Stimulated activated CD8-positive, alpha-beta memory T cell treated with anti-CD3 and anti-CD28 coated beads, Interleukin-4, amount 100 ng/mL, for 24 hours (primary cell): ENCODE measurements around the gene ADAMTS12.

Experiments used
- DNase-seq: peaks from one replicate; pipeline ENCODE4 v3.0.0-alpha.2; 2020; ENCODE audit warnings: low read depth

The ADAMTS12 gene

DNA sequence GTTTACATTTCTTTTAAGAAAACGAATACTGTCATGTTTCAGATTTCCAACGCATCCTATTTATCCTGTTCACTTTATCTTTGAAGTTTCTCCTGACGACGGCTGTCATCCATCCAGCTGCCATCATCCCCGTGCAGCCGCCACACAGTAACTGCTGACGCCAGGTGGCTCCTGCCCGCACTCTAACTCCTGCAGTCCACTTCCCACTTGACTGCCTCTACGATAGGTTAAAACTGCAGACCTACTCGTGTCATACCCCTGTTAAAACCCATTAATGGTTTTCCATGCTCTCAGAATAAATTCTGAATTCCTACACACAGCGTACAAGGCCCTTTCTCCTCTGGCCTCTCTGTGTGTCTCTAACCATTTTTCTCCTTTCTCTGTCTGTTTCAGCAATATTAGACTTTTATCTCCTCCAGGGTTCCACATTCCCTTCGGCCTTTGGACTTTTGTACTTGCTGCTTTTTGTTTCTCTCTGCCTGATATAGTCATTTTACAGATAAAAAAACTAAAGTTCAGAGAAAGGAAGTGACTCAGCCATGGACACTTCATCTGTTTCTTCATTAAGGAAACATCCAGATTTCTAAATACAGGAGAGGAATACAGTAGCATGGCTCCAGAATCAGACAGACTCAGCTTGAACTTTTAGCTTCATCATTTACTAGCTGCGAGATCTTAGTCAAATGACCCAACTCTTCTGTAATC is 84.9 kb downstream of the ADAMTS12 start:
- no peak for DNase-seq

DNA sequence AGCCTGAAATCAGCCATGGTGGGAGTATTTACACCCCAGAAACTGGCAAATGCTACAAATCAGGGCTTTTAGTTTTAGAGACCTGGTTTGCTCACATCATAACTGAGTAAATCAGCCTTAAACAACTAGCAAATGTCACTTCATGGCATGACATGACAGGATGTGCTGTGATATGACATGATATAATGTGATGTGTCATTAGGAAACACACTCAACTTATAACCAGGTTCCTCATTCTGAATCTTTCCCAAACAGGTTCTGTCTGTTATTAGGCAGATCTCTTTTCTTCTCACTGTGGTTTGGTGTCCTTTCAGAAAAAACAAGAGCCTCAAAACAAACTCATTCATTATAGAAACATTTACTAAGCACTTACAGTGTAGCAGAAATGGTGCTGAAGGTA is 90.5 kb downstream of the ADAMTS12 start:
- DNase-seq: no peak

DNA sequence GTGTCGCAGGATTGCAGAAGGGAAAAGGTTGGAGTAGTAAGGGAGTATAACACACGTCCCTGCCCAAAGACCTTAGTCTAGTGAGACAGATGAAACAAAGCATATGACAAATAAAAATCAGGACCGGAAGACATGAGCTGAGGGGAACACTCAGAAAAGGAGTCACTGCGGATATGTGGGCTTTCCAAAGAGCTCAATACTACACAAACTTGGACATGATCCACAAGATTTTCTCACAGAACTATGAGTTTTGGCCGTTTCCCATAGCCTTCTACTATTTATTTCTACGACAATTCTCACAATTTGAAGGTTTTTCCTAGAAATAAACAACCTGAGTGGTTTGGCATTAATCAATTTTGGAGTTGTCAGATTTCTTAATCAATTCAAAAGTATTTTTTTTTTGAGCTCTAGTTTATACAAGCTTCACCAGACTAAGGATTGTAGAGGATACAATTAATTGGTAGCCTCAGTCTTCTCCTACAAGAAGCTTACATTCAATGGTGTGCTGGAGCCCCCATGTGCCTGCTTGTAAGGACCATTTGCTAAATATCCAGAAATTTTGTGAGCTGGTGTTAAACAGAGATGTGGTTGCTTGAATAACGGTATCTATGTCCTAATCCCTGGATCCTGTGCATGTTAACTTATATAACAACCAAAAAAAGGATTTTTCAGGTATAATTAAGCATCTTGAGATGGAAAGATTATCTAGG is 91.4 kb downstream of the ADAMTS12 start:
- DNase-seq: no peak

DNA sequence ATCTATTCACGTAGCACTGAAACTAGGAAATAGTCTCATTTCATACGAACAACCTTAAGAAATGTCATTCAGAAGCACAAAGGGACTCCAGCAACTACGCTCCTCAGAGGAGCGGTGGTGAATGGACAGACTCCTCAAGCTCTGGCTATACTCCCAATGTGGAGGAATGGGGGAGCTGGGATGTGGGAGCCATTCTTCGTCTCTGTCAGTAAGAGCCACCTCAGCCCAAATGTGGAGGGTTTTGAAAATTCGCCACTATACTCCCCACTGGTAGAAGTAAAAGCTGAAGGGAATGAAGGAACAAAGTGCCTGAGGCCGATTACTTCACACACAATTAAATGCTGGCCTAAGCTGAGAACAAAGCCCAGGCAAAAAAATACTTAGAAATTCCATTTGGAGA is 96.3 kb downstream of the ADAMTS12 start:
- DNase-seq: no peak

DNA sequence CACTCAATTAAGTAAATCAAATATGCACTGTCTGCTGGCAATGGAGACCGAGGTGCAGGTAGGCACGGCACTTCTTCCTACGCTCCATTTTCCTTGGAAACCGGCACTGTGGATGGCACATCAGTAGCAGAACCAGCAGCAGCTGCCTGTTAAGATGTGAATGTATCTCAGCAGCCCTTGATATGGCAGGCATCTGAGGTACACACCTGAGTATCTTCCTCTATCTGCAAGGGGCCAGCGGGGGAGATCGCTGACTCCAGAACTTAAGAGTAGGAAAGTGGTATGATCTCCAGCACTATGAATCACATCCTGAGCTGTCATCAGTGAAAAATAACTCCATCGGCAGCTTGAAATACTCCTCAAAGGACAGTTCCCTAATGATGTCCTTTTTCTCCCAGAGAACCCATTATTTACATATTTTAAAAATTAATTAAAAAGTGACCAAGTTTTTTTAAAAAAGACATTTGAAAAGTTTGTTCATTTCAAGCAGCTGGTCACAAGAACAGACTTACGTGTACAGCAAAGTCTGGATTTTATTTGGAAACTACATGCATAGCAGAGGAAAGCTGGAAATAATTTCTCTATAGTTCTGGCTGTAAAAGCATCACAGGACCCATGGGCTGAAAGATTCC is 97.1 kb downstream of the ADAMTS12 start:
- no peak for DNase-seq

DNA sequence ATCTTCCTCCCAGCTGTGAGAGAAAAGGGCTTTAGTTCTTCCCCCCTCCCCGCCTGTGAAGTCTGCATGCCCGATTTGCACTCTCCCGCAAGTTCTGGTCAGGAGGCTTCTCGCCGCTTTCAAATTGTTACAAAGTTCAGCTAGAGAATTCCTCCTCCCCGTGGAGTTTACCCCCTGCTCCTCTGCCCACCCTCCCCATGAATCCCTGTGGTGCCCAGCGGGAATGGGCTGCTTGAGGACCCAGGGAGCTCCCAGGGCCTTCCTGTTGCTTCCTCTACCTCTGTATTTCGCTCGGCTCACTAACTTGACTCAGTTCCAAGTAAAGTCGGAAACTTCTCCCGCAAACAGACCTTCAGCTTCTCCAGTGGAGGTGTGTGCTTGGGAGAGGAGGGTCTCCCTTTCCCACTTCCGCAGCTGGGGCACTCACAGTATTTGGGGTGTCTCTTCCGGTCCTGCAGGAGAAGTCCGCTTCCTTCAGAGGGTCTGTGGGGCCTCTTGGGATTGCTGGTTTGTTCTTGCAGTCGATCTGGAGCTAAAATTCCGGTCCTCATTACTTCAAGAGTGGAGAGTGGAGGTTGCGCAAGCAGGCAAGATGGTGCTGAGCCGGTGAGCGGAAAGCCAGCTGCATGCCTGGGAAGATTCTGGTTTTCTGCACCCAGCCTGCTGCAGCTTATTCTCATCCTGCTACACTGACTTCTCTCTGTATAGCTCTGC is 97.8 kb downstream of the ADAMTS12 start:
- no peak for DNase-seq

DNA sequence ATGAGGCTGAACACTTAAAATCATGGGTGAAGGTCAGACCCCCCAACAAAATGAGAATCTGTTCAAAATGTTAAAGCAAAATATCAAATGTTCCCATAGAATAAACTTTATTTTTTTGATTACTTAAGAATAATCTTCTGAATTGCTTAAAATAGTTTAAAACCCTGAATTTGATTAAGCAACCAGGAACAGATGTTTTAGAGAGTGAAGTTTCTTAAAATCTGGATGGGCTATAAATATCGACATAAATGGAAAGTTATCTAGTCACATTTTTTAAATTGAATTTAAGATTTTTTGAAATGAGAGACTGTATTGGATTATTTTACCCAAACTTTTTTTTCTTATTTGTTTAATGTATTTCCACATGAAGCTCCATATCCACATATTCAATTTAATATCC is 98.5 kb downstream of the ADAMTS12 start:
- DNase-seq: no peak

DNA sequence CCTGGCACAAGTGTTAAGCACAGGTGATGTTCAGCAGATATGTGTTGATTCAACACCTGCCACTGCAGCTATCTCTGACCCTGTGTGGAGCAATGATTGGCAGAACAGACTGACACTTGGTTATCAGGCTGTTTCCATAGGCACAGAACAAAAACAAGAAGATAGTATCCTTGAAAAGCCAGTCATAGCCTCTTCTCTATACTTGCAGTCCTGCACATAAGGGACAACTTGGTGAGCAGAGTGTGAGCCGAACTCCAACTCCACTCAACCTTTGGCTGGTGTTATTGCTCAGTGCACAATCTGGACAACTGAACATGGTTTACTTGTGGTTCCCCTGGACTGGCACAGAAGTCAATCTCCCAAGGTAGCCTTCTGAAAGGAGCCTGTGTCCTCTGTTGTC is 99.2 kb downstream of the ADAMTS12 start:
- DNase-seq: no peak

DNA sequence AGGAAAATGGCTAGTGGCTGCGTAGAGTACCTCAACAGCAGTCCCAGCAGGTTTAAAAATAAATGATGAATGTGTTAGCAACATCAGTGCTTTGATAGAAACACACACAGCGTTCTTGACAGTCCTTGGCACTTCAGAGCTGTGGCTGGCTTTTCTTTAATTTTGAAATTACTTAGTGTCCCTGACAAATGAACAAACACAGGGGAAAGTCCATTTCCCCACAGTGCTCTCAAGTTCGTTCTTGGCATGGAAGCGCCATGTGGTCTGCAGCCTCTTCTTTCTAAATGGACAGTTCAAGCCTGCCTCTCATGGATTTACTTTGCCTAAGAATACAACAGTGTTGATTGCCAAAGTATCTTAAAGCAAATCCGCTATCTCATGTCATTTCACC is 102.2 kb downstream of the ADAMTS12 start:
- no peak for DNase-seq

DNA sequence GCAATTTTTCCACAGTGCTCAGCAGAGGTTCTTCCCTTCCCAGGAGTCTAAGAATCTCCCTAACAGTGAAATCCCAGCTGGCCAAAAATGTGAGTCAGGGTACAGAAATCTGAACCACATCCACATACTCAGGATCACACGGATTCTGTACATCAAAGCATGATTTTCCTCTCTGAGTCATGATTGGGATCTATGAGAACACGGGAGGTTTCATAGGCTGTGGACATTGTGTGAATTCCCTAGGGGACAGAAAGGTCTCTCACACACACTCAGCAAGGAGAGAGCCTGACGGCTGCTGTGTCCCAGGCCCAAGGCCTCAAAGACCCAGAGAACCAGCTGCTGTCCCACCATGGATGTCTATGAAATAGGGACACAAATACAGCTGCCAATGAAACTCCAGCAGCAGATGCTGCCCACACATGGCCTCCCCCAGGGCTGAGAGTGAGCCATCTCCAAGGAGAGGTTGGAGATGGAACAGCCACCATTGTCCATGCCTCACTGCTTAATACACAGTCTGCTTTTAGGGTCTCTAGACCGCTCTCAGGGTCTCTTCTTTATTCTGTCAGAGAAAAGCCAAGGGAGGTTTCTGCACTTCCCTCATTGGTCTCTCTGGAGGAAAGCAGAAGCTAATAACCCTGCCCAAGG is 102.7 kb downstream of the ADAMTS12 start:
- no peak for DNase-seq

DNA sequence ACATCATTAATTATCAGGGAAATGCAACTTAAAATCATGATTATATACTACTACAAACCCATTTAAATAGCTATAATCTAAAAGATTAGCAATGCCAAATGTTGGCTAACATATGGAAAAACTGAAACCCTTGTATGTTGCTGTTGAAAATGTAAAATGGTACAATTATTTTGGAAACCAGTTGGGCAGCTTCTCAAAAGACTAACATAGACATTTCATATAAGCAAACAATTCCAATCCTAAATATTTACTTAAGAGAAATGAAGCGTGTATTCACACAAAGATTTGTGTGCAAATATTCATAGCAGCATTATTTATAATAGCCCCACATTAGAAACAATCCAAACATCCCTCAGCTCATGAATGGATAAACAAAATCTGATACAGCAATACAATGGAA is 106.2 kb downstream of the ADAMTS12 start:
- DNase-seq: no peak

DNA sequence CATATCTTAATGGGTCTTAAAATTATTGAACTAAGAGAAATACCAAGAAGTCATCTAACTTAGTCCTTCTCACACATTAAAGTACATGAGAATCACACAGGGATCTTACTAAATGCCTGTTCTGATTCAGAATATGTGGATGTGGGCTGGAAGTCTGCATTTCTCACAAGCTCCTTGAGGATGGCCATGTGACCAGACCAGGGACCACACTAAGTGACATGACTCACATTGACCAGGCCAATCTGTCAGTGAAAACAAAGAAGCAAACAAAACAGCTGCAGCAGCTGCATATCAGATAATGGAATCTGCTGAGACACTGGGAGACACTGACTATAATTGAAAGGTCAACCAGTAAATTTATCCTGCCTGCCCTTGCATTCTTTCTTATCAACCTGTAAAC is 110.5 kb downstream of the ADAMTS12 start:
- DNase-seq: no peak

DNA sequence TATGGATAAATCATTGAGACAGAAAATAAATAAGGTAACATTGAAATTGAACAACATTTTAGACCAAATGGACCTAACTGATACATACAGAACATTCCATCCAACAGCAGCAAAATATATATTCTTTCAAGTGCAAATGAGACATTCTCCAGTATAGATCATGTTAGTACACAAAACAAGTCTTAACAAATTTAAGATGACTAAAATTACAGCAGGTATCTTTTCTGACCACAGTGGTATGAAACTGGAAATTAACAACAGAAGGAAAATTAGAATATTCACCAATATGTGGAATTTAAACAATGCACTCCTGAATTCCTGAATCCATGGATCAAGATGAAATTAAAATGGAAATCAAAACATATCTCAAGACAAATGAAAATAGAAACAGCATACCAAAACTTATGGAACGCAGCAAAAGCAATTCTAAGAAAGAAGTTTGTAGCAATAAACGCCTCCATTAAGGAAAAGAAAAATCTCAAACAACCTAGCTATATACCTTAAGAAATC is 115.6 kb downstream of the ADAMTS12 start:
- no peak for DNase-seq

DNA sequence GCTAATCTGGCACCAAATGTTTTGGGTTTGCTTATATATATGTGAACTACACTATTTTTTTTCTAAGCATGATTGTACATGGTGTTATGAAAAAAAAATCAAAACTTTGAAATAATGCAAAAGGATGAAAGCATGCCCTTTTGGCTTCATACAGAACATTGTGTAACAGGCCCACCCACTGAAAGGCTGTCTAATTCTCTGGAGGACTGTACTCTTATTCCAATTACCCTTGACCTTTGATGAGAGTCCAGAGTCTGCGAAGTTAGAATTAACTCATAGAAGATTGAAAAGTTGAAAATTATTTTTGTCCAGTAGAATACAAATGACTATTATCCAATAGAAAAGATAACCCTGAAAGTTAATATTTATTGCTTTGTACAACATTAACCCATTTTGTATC is 117.4 kb downstream of the ADAMTS12 start:
- no peak for DNase-seq

DNA sequence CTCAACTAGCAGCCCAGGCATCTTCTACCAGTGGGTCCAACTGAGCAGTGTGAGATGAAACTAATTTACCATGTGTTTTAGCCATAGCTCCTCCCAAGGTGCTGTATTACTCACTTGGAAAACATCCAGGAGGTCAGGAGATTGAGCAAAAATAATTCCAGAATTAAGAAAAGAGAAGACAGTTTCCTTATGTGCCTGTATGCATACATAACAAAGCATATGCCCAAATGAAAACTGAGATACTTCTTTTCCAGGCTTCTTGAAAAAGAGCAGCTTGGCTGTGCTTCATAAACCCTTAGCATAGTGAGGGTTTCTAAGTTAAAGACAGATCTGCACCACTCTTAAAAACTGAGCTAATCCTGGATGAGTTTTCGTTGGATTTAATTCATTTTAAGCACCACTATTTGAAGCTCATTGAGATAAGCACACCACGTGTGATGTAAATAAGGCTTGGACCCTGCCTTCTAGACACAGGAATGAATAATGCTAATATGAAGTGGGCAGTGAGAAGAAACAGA is 119.4 kb downstream of the ADAMTS12 start:
- DNase-seq: no peak

DNA sequence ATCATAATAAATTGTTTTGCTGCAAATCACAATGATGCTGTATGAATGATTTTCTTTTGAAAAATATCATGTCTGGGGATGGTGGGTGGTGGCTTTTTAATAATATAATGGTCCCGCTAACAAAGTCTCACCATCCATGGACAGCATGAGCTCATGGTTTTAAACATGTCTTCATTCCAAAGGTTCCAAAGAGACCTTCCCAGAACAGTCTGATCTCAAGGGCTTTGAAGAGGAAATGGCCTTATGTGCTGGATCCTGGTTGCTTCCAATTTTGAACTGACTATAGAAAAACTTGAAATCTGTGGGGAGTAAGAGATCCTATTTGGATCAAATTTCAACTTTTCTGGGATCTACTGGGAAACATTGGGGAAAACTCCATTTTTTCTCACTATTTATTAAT is 121.8 kb downstream of the ADAMTS12 start:
- no peak for DNase-seq

DNA sequence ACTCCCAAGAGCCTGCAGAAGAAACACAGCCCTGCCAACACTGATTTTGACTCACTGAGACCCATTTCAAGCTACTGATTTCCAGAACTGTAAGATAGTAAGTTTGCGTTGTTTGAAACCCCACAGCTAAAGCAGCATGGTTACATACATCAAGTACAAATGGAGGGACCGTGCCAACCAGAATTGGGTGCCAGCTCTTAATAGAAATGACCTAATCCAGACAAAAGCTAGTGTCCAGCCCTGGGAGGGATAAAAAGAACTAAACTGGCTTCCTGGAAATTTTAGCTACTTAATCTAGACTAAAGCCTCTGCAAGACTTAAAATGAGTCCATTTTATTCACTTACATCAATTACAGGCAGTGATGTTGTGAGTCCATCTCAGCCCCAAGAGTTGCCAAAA is 122.6 kb downstream of the ADAMTS12 start:
- no peak for DNase-seq

DNA sequence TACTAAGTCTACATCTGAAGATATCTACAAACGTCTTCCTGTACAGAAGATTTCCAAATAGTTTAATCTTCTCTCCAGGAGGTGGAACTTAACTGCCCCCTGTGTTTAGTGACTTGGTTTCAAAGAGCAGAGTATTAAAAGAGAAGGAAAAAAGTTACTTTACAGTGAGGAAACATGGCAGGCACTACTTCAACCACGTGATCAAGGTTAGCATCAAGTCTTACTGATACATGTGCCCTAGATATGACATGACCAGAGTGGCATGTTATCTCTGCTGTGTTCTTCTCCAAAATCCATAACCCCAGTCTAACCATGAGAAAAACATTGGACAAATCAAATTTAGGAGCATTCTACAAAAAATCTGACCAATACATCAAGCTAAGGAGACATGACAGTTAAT is 125.8 kb downstream of the ADAMTS12 start:
- DNase-seq: no peak

DNA sequence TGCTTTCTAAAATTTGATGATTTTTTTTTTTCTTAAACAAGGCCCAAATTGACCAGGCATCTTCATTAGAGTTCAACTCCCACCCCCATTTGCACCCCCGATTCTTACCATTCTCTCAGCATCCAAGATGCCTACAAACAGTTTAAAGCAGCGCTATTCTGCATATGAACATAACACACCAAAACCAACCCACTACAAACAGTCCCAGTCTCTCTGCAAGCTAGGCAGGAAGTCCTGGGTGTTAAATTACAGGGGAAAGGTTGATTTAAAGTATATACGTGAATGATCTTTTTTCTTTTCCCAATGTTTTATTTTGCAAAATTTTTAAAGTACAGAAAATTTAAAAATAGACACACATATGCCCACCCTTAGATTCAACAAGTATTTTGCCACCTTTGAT is 127.0 kb downstream of the ADAMTS12 start:
- DNase-seq: no peak

DNA sequence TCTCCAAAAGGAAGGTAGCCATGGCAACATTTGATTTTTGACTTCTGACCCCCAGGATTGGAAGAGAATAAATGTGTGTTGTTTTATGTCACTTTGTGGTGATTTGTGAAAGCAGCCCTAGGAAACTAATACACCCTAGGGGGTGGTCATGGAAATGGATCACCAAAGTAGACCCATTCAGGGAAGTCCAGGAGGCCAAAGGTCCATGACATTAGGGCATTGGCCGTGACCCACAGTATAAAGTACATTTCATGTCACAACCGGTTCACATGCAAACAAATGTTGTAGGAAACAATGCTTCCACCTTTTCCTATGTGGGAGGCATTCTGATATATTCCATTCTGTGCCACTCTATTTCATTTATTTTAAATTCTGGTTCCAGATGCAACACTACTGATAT is 128.4 kb downstream of the ADAMTS12 start:
- DNase-seq: no peak

DNA sequence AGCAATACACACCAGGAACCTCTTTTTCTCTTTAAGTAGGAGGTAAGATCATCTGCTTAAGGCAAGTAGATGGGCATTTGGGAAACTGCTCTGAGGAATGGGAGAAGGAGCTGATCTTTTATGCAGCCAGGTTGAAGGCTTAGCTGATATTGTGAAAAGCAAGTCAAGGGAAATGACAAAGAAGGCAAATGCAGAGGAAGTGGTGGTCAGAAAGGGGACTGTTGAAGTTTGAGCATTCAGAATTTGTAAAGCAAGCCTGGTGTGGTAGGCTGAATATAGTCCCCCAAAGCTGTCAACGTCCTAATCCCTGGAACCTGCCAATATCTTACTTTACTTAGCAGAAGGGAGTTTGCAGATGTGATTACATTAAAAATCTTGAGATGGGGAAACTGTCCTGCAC is 128.9 kb downstream of the ADAMTS12 start:
- no peak for DNase-seq

DNA sequence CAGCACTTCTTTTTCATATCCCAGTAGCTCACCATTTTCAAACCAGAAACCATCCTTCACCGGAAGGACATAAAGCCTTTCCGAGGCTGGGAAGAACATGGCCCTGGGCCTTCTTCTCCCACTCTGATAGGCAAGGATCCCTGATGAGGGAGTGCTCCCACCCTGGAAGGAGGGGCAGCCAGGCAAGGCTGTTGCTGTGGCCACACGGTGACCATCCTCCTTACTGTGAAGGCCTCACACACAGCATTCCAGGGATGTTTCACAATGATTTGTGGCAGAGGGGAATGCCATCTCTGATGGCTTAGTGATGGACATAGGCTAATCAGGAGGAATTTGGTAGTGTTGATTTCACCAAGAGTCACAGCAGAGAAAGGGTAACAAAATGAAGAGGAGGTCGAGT is 130.7 kb downstream of the ADAMTS12 start:
- no peak for DNase-seq
